ENCODE results near the gene PDE9A.

PDE9A gene

DNA sequence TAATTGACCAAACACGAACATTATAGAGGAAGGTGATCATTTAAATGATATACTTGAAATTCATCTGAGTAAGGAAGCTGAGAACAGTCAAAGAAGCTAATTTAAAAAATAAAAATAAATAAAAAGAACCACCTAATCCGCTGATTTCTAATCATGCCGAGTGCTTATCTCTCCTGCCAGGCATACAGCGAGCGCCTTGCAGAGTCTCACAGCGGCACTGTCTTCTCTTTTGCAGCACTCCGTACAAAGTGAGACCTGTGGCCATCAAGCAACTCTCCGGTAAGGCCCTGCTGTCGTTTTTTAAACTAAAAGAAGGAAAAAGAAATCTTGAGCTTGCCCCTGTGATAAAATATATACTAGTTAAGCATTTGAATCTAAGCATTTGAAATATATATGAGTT lies 45.3 kb downstream of the PDE9A start:
- TF ChIP-seq, protein P1, sequence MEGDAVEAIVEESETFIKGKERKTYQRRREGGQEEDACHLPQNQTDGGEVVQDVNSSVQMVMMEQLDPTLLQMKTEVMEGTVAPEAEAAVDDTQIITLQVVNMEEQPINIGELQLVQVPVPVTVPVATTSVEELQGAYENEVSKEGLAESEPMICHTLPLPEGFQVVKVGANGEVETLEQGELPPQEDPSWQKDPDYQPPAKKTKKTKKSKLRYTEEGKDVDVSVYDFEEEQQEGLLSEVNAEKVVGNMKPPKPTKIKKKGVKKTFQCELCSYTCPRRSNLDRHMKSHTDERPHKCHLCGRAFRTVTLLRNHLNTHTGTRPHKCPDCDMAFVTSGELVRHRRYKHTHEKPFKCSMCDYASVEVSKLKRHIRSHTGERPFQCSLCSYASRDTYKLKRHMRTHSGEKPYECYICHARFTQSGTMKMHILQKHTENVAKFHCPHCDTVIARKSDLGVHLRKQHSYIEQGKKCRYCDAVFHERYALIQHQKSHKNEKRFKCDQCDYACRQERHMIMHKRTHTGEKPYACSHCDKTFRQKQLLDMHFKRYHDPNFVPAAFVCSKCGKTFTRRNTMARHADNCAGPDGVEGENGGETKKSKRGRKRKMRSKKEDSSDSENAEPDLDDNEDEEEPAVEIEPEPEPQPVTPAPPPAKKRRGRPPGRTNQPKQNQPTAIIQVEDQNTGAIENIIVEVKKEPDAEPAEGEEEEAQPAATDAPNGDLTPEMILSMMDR (IDR thresholded peaks at IDR 0.05; ENCODE audit: unreplicated experiment in 3 of 3): no peak
- H3K27me3 Mint-ChIP-seq (ENCODE audit: low read depth): no peaks in the 10 kb centered on the region
- H3K27ac Mint-ChIP-seq: no peak overlapping the region
- H3K36me3 Mint-ChIP-seq (ENCODE audit: low read depth): peaks cover 83% of the 10 kb centered on the region
- peaks cover 13% of the 10 kb centered on the region for H3K9me3 Mint-ChIP-seq
- no peak overlapping the region for H3K4me3 Mint-ChIP-seq
- H3K4me1 Mint-ChIP-seq: peaks cover 7% of the 10 kb centered on the region

DNA sequence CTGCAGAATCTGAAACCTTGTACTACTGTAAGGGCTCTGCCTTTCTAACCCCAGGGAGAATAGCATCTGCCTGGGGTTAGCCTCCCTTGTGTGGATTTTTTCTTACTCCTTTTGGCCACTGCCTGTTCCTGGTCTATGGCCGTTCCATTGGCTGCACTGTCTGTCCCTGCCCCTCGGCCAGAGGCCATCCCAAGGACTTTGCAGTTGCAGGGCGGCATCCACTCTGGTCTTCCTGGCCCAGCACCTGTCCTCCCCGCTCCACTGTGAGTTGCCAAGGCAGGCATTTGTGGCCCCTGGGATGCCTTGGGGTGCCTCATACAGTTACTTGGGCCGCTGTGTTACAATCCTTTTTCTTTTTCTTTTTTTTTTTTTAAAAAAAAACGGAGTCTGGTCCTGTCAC lies 45.8 kb downstream of the PDE9A start:
- H3K4me1 Mint-ChIP-seq: peaks cover 7% of the 10 kb centered on the region
- H3K36me3 Mint-ChIP-seq (ENCODE audit: low read depth): peaks cover 81% of the 10 kb centered on the region
- H3K9me3 Mint-ChIP-seq: peaks cover 13% of the 10 kb centered on the region
- no peaks in the 10 kb centered on the region for H3K27me3 Mint-ChIP-seq (ENCODE audit: low read depth)
- no peak overlapping the region for H3K4me3 Mint-ChIP-seq
- TF ChIP-seq, protein P1 (IDR thresholded peaks at IDR 0.05; ENCODE audit: unreplicated experiment in 3 of 3): no peak
- H3K27ac Mint-ChIP-seq: no peak overlapping the region

DNA sequence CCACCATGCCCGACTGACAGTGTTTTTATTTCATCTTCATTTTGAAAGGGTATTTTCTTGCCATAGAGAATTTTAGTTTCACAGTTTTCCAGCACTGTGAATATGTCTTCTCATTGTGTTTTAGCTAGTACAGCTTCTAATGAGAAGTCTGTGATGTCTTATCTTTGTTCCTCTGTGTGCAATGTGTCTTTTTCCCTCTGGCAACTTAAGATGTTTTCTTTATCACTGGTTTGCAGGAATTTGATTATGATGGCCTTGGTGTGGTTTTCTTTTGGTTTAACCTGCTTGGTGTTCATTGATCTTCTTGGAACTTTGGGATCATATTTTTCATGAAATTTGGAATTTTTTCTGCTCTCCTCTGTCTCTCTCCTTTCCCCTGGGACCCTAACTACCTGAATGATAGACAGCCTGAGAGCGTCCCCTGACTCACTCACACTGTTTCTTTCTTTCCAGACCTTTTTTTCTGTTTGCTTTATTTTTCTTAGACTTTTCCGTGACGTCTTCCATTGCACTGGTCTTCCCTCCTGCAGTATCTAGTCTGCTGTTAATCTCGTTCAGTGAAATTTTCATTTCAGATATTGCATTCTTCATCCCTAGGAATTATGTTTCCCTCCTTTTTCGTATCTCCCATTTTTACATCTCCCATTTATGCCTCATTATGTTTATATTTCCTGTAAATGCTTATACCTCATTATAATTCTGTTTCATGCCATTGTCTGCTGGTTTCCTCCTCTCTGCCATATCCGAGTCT lies 48.5 kb downstream of the PDE9A start:
- peaks cover 69% of the 10 kb centered on the region for H3K36me3 Mint-ChIP-seq (ENCODE audit: low read depth)
- H3K4me3 Mint-ChIP-seq: no peak overlapping the region
- H3K27me3 Mint-ChIP-seq (ENCODE audit: low read depth): no peaks in the 10 kb centered on the region
- H3K4me1 Mint-ChIP-seq: no peaks in the 10 kb centered on the region
- TF ChIP-seq, protein P1 (IDR thresholded peaks at IDR 0.05; ENCODE audit: unreplicated experiment in 3 of 3): no peak
- H3K9me3 Mint-ChIP-seq: peaks cover 13% of the 10 kb centered on the region
- no peak overlapping the region for H3K27ac Mint-ChIP-seq

DNA sequence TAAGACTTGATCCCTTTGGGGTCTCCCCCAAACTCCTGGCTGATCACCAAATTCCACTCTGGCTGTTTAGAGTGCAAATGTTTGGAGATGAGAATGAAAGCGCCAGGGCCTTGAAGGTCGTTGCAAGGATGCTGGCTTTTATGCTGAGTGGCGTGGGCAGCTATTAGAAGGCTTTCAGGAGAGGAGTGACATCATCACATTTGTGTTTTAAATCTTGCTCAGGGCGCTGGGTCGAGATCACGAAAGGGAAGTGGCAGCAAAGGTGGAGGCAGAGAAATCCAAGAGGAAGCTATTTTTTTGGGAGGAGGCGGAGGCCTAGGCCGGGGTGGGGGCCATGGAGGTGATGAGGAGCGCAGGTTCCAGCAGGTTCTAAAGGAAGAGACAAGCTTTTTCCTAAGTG lies 49.3 kb downstream of the PDE9A start:
- TF ChIP-seq, protein P1 (IDR thresholded peaks at IDR 0.05; ENCODE audit: unreplicated experiment in 3 of 3): no peak
- H3K27ac Mint-ChIP-seq: peak overlapping the region in 1 of 3 experiments; percentile 91
- H3K9me3 Mint-ChIP-seq: peaks cover 13% of the 10 kb centered on the region
- no peaks in the 10 kb centered on the region for H3K27me3 Mint-ChIP-seq (ENCODE audit: low read depth)
- no peak overlapping the region for H3K4me3 Mint-ChIP-seq
- H3K4me1 Mint-ChIP-seq: no peaks in the 10 kb centered on the region
- H3K36me3 Mint-ChIP-seq (ENCODE audit: low read depth): peaks cover 63% of the 10 kb centered on the region

DNA sequence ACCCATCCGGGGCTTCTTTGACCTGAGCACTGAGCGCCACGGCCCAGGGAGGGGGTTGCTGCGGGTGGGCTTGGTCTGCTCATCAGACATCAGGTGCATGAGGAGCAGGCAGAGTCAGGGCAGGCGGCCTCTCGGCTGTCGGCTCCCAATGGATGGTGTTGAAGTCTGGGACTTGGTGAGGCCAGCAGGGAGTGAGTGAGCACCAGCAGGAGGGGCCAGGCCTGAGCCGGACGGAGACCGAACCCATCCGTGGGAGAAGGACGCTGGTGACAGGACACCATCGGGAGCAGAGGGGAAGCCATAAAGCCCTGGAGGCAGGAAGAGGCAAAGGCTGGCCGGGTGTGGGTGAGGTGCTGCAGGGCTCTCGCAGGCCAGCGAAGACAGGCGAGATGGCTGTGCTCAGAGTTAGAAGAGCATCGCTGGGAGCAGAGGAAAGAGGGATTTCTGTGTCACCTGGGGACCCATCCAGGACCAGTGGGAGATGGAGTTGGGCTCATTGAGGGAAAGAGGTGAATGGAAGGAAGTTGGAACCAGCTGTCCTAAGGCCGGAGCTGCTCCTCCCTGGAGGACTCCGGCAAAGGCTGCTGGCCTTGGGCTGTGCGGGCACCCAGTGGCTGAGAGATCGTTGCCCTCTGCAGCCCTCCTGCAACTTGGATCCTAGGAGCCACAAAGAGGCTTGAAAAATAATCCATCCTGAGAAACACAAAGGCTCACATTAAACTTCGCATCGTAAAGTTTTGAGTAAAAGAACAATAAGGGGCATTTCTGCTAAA lies 49.9 kb downstream of the PDE9A start:
- Mint-ChIP-seq H3K4me3 (no peak overlapping the region), H3K27ac (peak overlapping the region in 1 of 3 experiments; percentile 91), H3K27me3 (ENCODE audit: low read depth) (no peaks in the 10 kb centered on the region), H3K9me3 (peaks cover 13% of the 10 kb centered on the region), H3K4me1 (no peaks in the 10 kb centered on the region), H3K36me3 (ENCODE audit: low read depth) (peaks cover 63% of the 10 kb centered on the region)
- TF ChIP-seq, protein P1 (IDR thresholded peaks at IDR 0.05; ENCODE audit: unreplicated experiment in 3 of 3): no peak

All from nephron (organoid).